ENCODE results near the gene NCAM2.
A peak's percentile ranks its signal among the peaks of the same experiment; 100 is the strongest.

The NCAM2 gene

GRCh38 chr21:21007606-21008005 is 9.4 kb downstream of the NCAM2 start:
- no peak for DNase-seq
- Histone ChIP-seq H3K4me1 (ENCODE audit: control insufficient read depth, insufficient read depth, low read depth, low read length) (no peaks in the 10 kb centered on the region), H4K91ac (ENCODE audit: low read length) (no peak overlapping the region), H2BK120ac (ENCODE audit: low read depth, low read length) (no peak overlapping the region), H3K79me1 (replicated peaks; ENCODE audit: low read length, poor library complexity, severe bottlenecking) (no peaks in the 10 kb centered on the region), H2BK5ac (ENCODE audit: low read depth, low read length, poor library complexity, severe bottlenecking) (no peak overlapping the region), H3K9ac (ENCODE audit: low read length) (peak overlapping the region; percentile 36), H2AFZ (ENCODE audit: low read depth, low read length) (no peak overlapping the region), H3K9me3 (ENCODE audit: control insufficient read depth, low read length) (no peaks in the 10 kb centered on the region), H3K14ac (ENCODE audit: low read length in 2 of 2) (no peak overlapping the region), H3K27me3 (ENCODE audit: control insufficient read depth in 1 of 2, insufficient read depth in 1 of 2, low read length in 2 of 2) (no peaks in the 10 kb centered on the region), H2BK12ac (ENCODE audit: low read length in 2 of 2) (no peak overlapping the region), H3K36me3 (ENCODE audit: control insufficient read depth in 1 of 2, insufficient read depth in 2 of 2, low read depth in 1 of 2, low read length in 2 of 2) (no peaks in the 10 kb centered on the region), H3K4me2 (ENCODE audit: low read length, poor library complexity, severe bottlenecking) (no peak overlapping the region), H4K8ac (ENCODE audit: low read length) (no peak overlapping the region), H3K4me3 (ENCODE audit: insufficient read depth in 1 of 2, low read depth in 1 of 2, low read length in 2 of 2) (no peak overlapping the region), H2BK15ac (ENCODE audit: low read depth, poor library complexity, severe bottlenecking) (no peak overlapping the region), H3K27ac (ENCODE audit: low read length, poor library complexity, severe bottlenecking) (no peak overlapping the region), H3K18ac (ENCODE audit: low read depth in 1 of 2, low read length in 2 of 2) (no peak overlapping the region), H3K23ac (ENCODE audit: low read length in 2 of 2) (no peak overlapping the region), H3K4ac (ENCODE audit: low read depth in 1 of 2, low read length in 2 of 2) (no peak overlapping the region), H2AK5ac (ENCODE audit: low read length, severe bottlenecking) (no peak overlapping the region)
- WGBS, result 60% methylated on average over 4 of the region's 6 CpGs

- no peak for DNase-seq
- H3K18ac ChIP-seq (ENCODE audit: low read depth in 1 of 2, low read length in 2 of 2), result no peak overlapping the region
- H3K4me3 ChIP-seq (ENCODE audit: insufficient read depth in 1 of 2, low read depth in 1 of 2, low read length in 2 of 2), result no peak overlapping the region
- no peaks in the 10 kb centered on the region for H3K9me3 ChIP-seq (ENCODE audit: control insufficient read depth, low read length)
- no peaks in the 10 kb centered on the region for H3K27me3 ChIP-seq (ENCODE audit: control insufficient read depth in 1 of 2, insufficient read depth in 1 of 2, low read length in 2 of 2)
- no CpG with 5 or more reads among the region's 3 CpGs for WGBS
- no peak overlapping the region for H2BK5ac ChIP-seq (ENCODE audit: low read depth, low read length, poor library complexity, severe bottlenecking)
- H4K91ac ChIP-seq (ENCODE audit: low read length), result no peak overlapping the region
- H3K14ac ChIP-seq (ENCODE audit: low read length in 2 of 2), result no peak overlapping the region
- H3K27ac ChIP-seq (ENCODE audit: low read length, poor library complexity, severe bottlenecking), result no peak overlapping the region
- H4K8ac ChIP-seq (ENCODE audit: low read length), result no peak overlapping the region
- no peak overlapping the region for H2BK15ac ChIP-seq (ENCODE audit: low read depth, poor library complexity, severe bottlenecking)
- no peak overlapping the region for H3K4ac ChIP-seq (ENCODE audit: low read depth in 1 of 2, low read length in 2 of 2)
- no peaks in the 10 kb centered on the region for H3K36me3 ChIP-seq (ENCODE audit: control insufficient read depth in 1 of 2, insufficient read depth in 2 of 2, low read depth in 1 of 2, low read length in 2 of 2)
- no peaks in the 10 kb centered on the region for H3K4me1 ChIP-seq (ENCODE audit: control insufficient read depth, insufficient read depth, low read depth, low read length)
- H3K4me2 ChIP-seq (ENCODE audit: low read length, poor library complexity, severe bottlenecking), result no peak overlapping the region
- no peak overlapping the region for H2AK5ac ChIP-seq (ENCODE audit: low read length, severe bottlenecking)
- H3K79me1 ChIP-seq (replicated peaks; ENCODE audit: low read length, poor library complexity, severe bottlenecking), result no peaks in the 10 kb centered on the region
- no peak overlapping the region for H3K9ac ChIP-seq (ENCODE audit: low read length)
- H3K23ac ChIP-seq (ENCODE audit: low read length in 2 of 2), result no peak overlapping the region
- no peak overlapping the region for H2AFZ ChIP-seq (ENCODE audit: low read depth, low read length)
- no peak overlapping the region for H2BK12ac ChIP-seq (ENCODE audit: low read length in 2 of 2)
- H2BK120ac ChIP-seq (ENCODE audit: low read depth, low read length), result no peak overlapping the region
Observed at GRCh38 chr21:21010228-21010627, 12.0 kb downstream of the NCAM2 start.

- no peak overlapping the region for H4K8ac ChIP-seq (ENCODE audit: low read length)
- no peak overlapping the region for H3K9ac ChIP-seq (ENCODE audit: low read length)
- H2BK5ac ChIP-seq (ENCODE audit: low read depth, low read length, poor library complexity, severe bottlenecking), result no peak overlapping the region
- H2AFZ ChIP-seq (ENCODE audit: low read depth, low read length), result no peak overlapping the region
- no peak overlapping the region for H2BK12ac ChIP-seq (ENCODE audit: low read length in 2 of 2)
- H3K4me2 ChIP-seq (ENCODE audit: low read length, poor library complexity, severe bottlenecking), result no peak overlapping the region
- H3K79me1 ChIP-seq (replicated peaks; ENCODE audit: low read length, poor library complexity, severe bottlenecking), result no peaks in the 10 kb centered on the region
- no peaks in the 10 kb centered on the region for H3K27me3 ChIP-seq (ENCODE audit: control insufficient read depth in 1 of 2, insufficient read depth in 1 of 2, low read length in 2 of 2)
- 44% methylated on average over 2 of the region's 3 CpGs for WGBS
- H3K18ac ChIP-seq (ENCODE audit: low read depth in 1 of 2, low read length in 2 of 2), result no peak overlapping the region
- H2BK15ac ChIP-seq (ENCODE audit: low read depth, poor library complexity, severe bottlenecking), result no peak overlapping the region
- no peak overlapping the region for H2BK120ac ChIP-seq (ENCODE audit: low read depth, low read length)
- H3K36me3 ChIP-seq (ENCODE audit: control insufficient read depth in 1 of 2, insufficient read depth in 2 of 2, low read depth in 1 of 2, low read length in 2 of 2), result no peaks in the 10 kb centered on the region
- no peak overlapping the region for H2AK5ac ChIP-seq (ENCODE audit: low read length, severe bottlenecking)
- DNase-seq, result no peak
- H4K91ac ChIP-seq (ENCODE audit: low read length), result no peak overlapping the region
- H3K14ac ChIP-seq (ENCODE audit: low read length in 2 of 2), result no peak overlapping the region
- H3K9me3 ChIP-seq (ENCODE audit: control insufficient read depth, low read length), result no peaks in the 10 kb centered on the region
- no peaks in the 10 kb centered on the region for H3K4me1 ChIP-seq (ENCODE audit: control insufficient read depth, insufficient read depth, low read depth, low read length)
- H3K4ac ChIP-seq (ENCODE audit: low read depth in 1 of 2, low read length in 2 of 2), result no peak overlapping the region
- H3K4me3 ChIP-seq (ENCODE audit: insufficient read depth in 1 of 2, low read depth in 1 of 2, low read length in 2 of 2), result no peak overlapping the region
- H3K23ac ChIP-seq (ENCODE audit: low read length in 2 of 2), result no peak overlapping the region
- H3K27ac ChIP-seq (ENCODE audit: low read length, poor library complexity, severe bottlenecking), result no peak overlapping the region
Observed at GRCh38 chr21:21010698-21011097, 12.5 kb downstream of the NCAM2 start.

GRCh38 chr21:21018821-21019220 is 20.6 kb downstream of the NCAM2 start:
- no peaks in the 10 kb centered on the region for H3K79me1 ChIP-seq (replicated peaks; ENCODE audit: low read length, poor library complexity, severe bottlenecking)
- H3K14ac ChIP-seq (ENCODE audit: low read length in 2 of 2), result no peak overlapping the region
- no peak overlapping the region for H4K91ac ChIP-seq (ENCODE audit: low read length)
- H3K4me2 ChIP-seq (ENCODE audit: low read length, poor library complexity, severe bottlenecking), result no peak overlapping the region
- H2AFZ ChIP-seq (ENCODE audit: low read depth, low read length), result no peak overlapping the region
- H3K4me3 ChIP-seq (ENCODE audit: insufficient read depth in 1 of 2, low read depth in 1 of 2, low read length in 2 of 2), result no peak overlapping the region
- no peaks in the 10 kb centered on the region for H3K4me1 ChIP-seq (ENCODE audit: control insufficient read depth, insufficient read depth, low read depth, low read length)
- no peak overlapping the region for H4K8ac ChIP-seq (ENCODE audit: low read length)
- H3K18ac ChIP-seq (ENCODE audit: low read depth in 1 of 2, low read length in 2 of 2), result no peak overlapping the region
- H3K4ac ChIP-seq (ENCODE audit: low read depth in 1 of 2, low read length in 2 of 2), result no peak overlapping the region
- no peak overlapping the region for H3K23ac ChIP-seq (ENCODE audit: low read length in 2 of 2)
- H2BK5ac ChIP-seq (ENCODE audit: low read depth, low read length, poor library complexity, severe bottlenecking), result no peak overlapping the region
- WGBS, result 71% methylated on average over 1 of the region's 1 CpG
- H3K36me3 ChIP-seq (ENCODE audit: control insufficient read depth in 1 of 2, insufficient read depth in 2 of 2, low read depth in 1 of 2, low read length in 2 of 2), result no peaks in the 10 kb centered on the region
- H3K9me3 ChIP-seq (ENCODE audit: control insufficient read depth, low read length), result no peaks in the 10 kb centered on the region
- no peak overlapping the region for H2AK5ac ChIP-seq (ENCODE audit: low read length, severe bottlenecking)
- H3K27ac ChIP-seq (ENCODE audit: low read length, poor library complexity, severe bottlenecking), result no peak overlapping the region
- DNase-seq, result no peak
- H2BK12ac ChIP-seq (ENCODE audit: low read length in 2 of 2), result no peak overlapping the region
- H3K27me3 ChIP-seq (ENCODE audit: control insufficient read depth in 1 of 2, insufficient read depth in 1 of 2, low read length in 2 of 2), result no peaks in the 10 kb centered on the region
- no peak overlapping the region for H2BK120ac ChIP-seq (ENCODE audit: low read depth, low read length)
- no peak overlapping the region for H2BK15ac ChIP-seq (ENCODE audit: low read depth, poor library complexity, severe bottlenecking)
- H3K9ac ChIP-seq (ENCODE audit: low read length), result no peak overlapping the region

All from mesenchymal stem cell (in vitro differentiated cells and primary cell).